IMR-90 (cell line): ENCODE data around the gene CLPSL2. TPM values are rescaled to one million over a fixed set of nuclear protein-coding genes. Genes with fewer than 3 reads are reported as not detected.

Experiments
- ATAC-seq: fragments of 200-7000 bp; cut with Tn5 transposase; 2 replicates; pipeline ENCODE4 v1.9.1; 2020; ENCODE audit warnings: low read depth, mild to moderate bottlenecking, moderate library complexity
- BruUV-seq: library from RNA; stranded (reverse); fragments of 400-500 nt; replicated peaks from 2 replicates; lab custom pipeline; 2021; lab: Mats Ljungman, UMichigan
- CTCF ChIA-PET: fragments of 300-600 bp; formaldehyde crosslinking; extraction: SDS; loops from one replicate; lab custom pipeline; 2021; ENCODE audit warnings: antibody characterized with exemption; lab: Yijun Ruan, JAX
- POLR2A ChIA-PET: fragments of 300-600 bp; sonication (Branson Sonifier 250); formaldehyde crosslinking; loops from one replicate; lab custom pipeline; 2022; ENCODE audit warnings: antibody characterized with exemption; ENCODE audit not compliant: unreplicated experiment; lab: Charles Lee
- DNase-seq: peaks from one replicate; pipeline ENCODE4 v3.0.0; 2013
- H2AFZ ChIP-seq: replicated peaks from 2 replicates; pipeline ENCODE3; 2013; ENCODE audit warnings: low read length, mild to moderate bottlenecking; ENCODE audit not compliant: poor library complexity
- H2AK5ac ChIP-seq: 2 replicates; pipeline ENCODE4 v1.6.1; 2013; ENCODE audit warnings: low read depth, low read length, inconsistent platforms
- H2AK9ac ChIP-seq: replicated peaks from 2 replicates; pipeline ENCODE3; 2013; ENCODE audit warnings: mild to moderate bottlenecking, low read depth, low read length, moderate library complexity; ENCODE audit not compliant: poor library complexity
- H2BK120ac ChIP-seq: 2 replicates; pipeline ENCODE4 v1.6.1; 2013; ENCODE audit warnings: low read depth, low read length, inconsistent platforms
- H2BK15ac ChIP-seq: 3 replicates; pipeline ENCODE4 v1.6.1; 2013; ENCODE audit warnings: low read depth, low read length, inconsistent platforms
- H2BK20ac ChIP-seq: 2 replicates; pipeline ENCODE4 v1.6.1; 2013; ENCODE audit warnings: low read depth, mild to moderate bottlenecking, inconsistent platforms, low read length, moderate library complexity
- H2BK5ac ChIP-seq: 2 replicates; pipeline ENCODE4 v1.6.1; 2013; ENCODE audit warnings: mild to moderate bottlenecking, low read depth, low read length, inconsistent platforms; ENCODE audit not compliant: poor library complexity, severe bottlenecking
- H3K14ac ChIP-seq: replicated peaks from 2 replicates; pipeline ENCODE4 v1.6.1; 2013; ENCODE audit warnings: low read depth, low read length, inconsistent platforms
- H3K18ac ChIP-seq: 2 replicates; pipeline ENCODE4 v1.6.1; 2013; ENCODE audit warnings: low read depth, low read length, control low read depth
- H3K23ac ChIP-seq: 2 replicates; pipeline ENCODE4 v1.6.1; 2013; ENCODE audit warnings: low read depth, low read length, inconsistent platforms
- H3K27ac ChIP-seq: 2 replicates; pipeline ENCODE4 v1.5.1; 2013; ENCODE audit warnings: mild to moderate bottlenecking, control low read depth, low read length; ENCODE audit not compliant: insufficient read depth
- H3K27me3 ChIP-seq: 2 replicates; pipeline ENCODE4 v1.6.1; 2013; ENCODE audit warnings: low read length; ENCODE audit not compliant: control insufficient read depth, insufficient read depth
- H3K36me3 ChIP-seq: 2 replicates; pipeline ENCODE4 v1.6.1; 2013; ENCODE audit warnings: low read length, mixed read lengths; ENCODE audit not compliant: control insufficient read depth, insufficient read depth
- H3K4ac ChIP-seq: 2 replicates; pipeline ENCODE4 v1.6.1; 2013; ENCODE audit warnings: low read depth, low read length, inconsistent platforms
- H3K4me1 ChIP-seq: 2 replicates; pipeline ENCODE4 v1.6.1; 2013; ENCODE audit warnings: low read length, mixed read lengths; ENCODE audit not compliant: control insufficient read depth, insufficient read depth
- H3K4me2 ChIP-seq: 2 replicates; pipeline ENCODE4 v1.6.1; 2013; ENCODE audit warnings: low read depth, mild to moderate bottlenecking, control low read depth, low read length, moderate library complexity
- H3K4me3 ChIP-seq: 2 replicates; pipeline ENCODE4 v1.5.1; 2013; ENCODE audit warnings: low read depth, mild to moderate bottlenecking, control low read depth, low read length, moderate library complexity; ENCODE audit not compliant: insufficient read depth
- H3K56ac ChIP-seq: 2 replicates; pipeline ENCODE4 v1.6.1; 2013; ENCODE audit warnings: low read length, inconsistent platforms; ENCODE audit not compliant: insufficient read depth; ENCODE audit errors: extremely low read depth
- H3K79me1 ChIP-seq, 2 experiments: 2 replicates each; pipeline ENCODE4 v1.6.1; 2013; ENCODE audit warnings: low read length in 2 of 2, inconsistent platforms in 1 of 2, low read depth in 1 of 2
- H3K9ac ChIP-seq: 2 replicates; pipeline ENCODE4 v1.6.1; 2013; ENCODE audit warnings: low read depth, low read length, control low read depth
- H3K9me1 ChIP-seq: 2 replicates; pipeline ENCODE4 v1.6.1; 2013; ENCODE audit warnings: low read length, inconsistent platforms; ENCODE audit not compliant: insufficient read depth
- H3K9me3 ChIP-seq: 2 replicates; pipeline ENCODE4 v1.6.1; 2013; ENCODE audit warnings: low read length; ENCODE audit not compliant: control insufficient read depth, insufficient read depth
- H4K20me1 ChIP-seq: 2 replicates; pipeline ENCODE4 v1.6.1; 2013; ENCODE audit warnings: low read length, inconsistent platforms; ENCODE audit not compliant: insufficient read depth
- H4K5ac ChIP-seq: 2 replicates; pipeline ENCODE4 v1.6.1; 2013; ENCODE audit warnings: mild to moderate bottlenecking, low read depth, low read length, control low read depth
- H4K8ac ChIP-seq, 2 experiments: 2 replicates each; pipeline ENCODE4 v1.6.1; 2013; ENCODE audit warnings: low read depth in 2 of 2, low read length in 2 of 2, control low read depth in 1 of 2, inconsistent platforms in 1 of 2
- H4K91ac ChIP-seq: 2 replicates; pipeline ENCODE4 v1.6.1; 2013; ENCODE audit warnings: low read depth, low read length, inconsistent platforms; ENCODE audit not compliant: insufficient read depth
- BHLHE40 ChIP-seq: fragments of 150-350 bp; IDR thresholded peaks from 2 replicates; pipeline ENCODE4 v1.6.1; 2016; ENCODE audit warnings: mild to moderate bottlenecking, low read depth, low read length
- CEBPB ChIP-seq: IDR thresholded peaks from 2 replicates; pipeline ENCODE4 v1.6.1; 2012; ENCODE audit warnings: low read depth, low read length, improper control_type of control experiment
- CHD1 ChIP-seq: IDR thresholded peaks from 2 replicates; pipeline ENCODE4 v1.6.1; 2012; ENCODE audit warnings: low read depth, low read length, improper control_type of control experiment
- FOS ChIP-seq: fragments of 150-350 bp; IDR thresholded peaks from 2 replicates; pipeline ENCODE4 v1.6.1; 2016; ENCODE audit warnings: low read depth, low read length
- MAFK ChIP-seq: IDR thresholded peaks from 2 replicates; pipeline ENCODE4 v1.6.1; 2012; ENCODE audit warnings: low read depth, low read length, improper control_type of control experiment
- MAZ ChIP-seq: IDR thresholded peaks from 2 replicates; pipeline ENCODE4 v1.6.1; 2012; ENCODE audit warnings: low read depth, mild to moderate bottlenecking, low read length, improper control_type of control experiment, moderate library complexity, borderline replicate concordance
- MXI1 ChIP-seq: IDR thresholded peaks from 2 replicates; pipeline ENCODE4 v1.6.1; 2012; ENCODE audit warnings: low read depth, mild to moderate bottlenecking, low read length, moderate library complexity, borderline replicate concordance
- NFE2L2 ChIP-seq: fragments of 150-350 bp; IDR thresholded peaks from 2 replicates; pipeline ENCODE4 v1.6.1; 2016; ENCODE audit warnings: low read depth, mild to moderate bottlenecking, low read length
- POLR2A ChIP-seq: IDR thresholded peaks from 2 replicates; pipeline ENCODE4 v1.6.1; 2012; ENCODE audit warnings: mild to moderate bottlenecking, low read depth, low read length
- RAD21 ChIP-seq: IDR thresholded peaks from 2 replicates; pipeline ENCODE4 v1.6.1; 2012; ENCODE audit warnings: low read length, improper control_type of control experiment
- RCOR1 ChIP-seq: IDR thresholded peaks from 2 replicates; pipeline ENCODE4 v1.6.1; 2012; ENCODE audit warnings: mild to moderate bottlenecking, low read length, improper control_type of control experiment; ENCODE audit not compliant: insufficient replicate concordance
- RFX5 ChIP-seq: IDR thresholded peaks from 2 replicates; pipeline ENCODE4 v1.8.0; 2012; ENCODE audit warnings: low read depth, mild to moderate bottlenecking, low read length, moderate library complexity
- SMC3 ChIP-seq: fragments of 150-350 bp; IDR thresholded peaks from 2 replicates; pipeline ENCODE4 v1.6.1; 2016; ENCODE audit warnings: low read depth, mild to moderate bottlenecking, antibody characterized with exemption, low read length, moderate library complexity
- WGBS, 2 experiments: methylation state at CpG; one replicate each; pipeline versions ENCODE4 v1.1.5 to v1.1.7; 2013; ENCODE audit warnings: missing lambda C conversion rate in 2 of 2; ENCODE audit not compliant: insufficient read length in 1 of 2; ENCODE audit errors: extremely low coverage in 2 of 2; 5-methylcytosine and 5-hydroxymethylcytosine counted together
- dilution Hi-C: fragments of 300-500 bp; cut with HindIII; formaldehyde crosslinking; loops from one replicate; pipeline ENCODE4 v1.14.3; 2018; ENCODE audit warnings: low sequenced_read_pairs; ENCODE audit not compliant: unreplicated experiment
- in situ Hi-C: fragments of 300-500 bp; cut with MboI; formaldehyde crosslinking; loops from 3 replicates; pipeline ENCODE4 v1.14.3; 2019; ENCODE audit warnings: low sequenced_read_pairs, inconsistent platforms, mixed read lengths
- intact Hi-C: fragments of 100-400 bp; cut with micrococcal nuclease; formaldehyde crosslinking; loops from 2 replicates; pipeline ENCODE4 v1.10.0; 2022
- polyA plus RNA-seq, 3 experiments: library from polyadenylated mRNA; depleted of rRNA; stranded (reverse); fragments of >200 nt; gene quantifications; 2 replicates each; pipeline ENCODE4 v1.2.3, GENCODE V29; 2012; ENCODE audit warnings: low replicate concordance in 1 of 3
- total RNA-seq: library from RNA; depleted of rRNA; stranded (reverse); fragments of >200 nt; gene quantifications from 2 replicates; pipeline ENCODE4 v1.2.3, GENCODE V29; 2012
- TF ChIP-seq, protein P1 (sequence below): fragments of 150-350 bp; IDR thresholded peaks from 2 replicates; pipeline ENCODE4 v1.6.1; 2017; ENCODE audit warnings: mild to moderate bottlenecking, antibody characterized with exemption, low read length, low read depth
- TF ChIP-seq, protein P2 (sequence below): fragments of 150-350 bp; IDR thresholded peaks from 2 replicates; pipeline ENCODE4 v1.6.1; 2016; ENCODE audit warnings: low read depth, mild to moderate bottlenecking, low read length, moderate library complexity, borderline replicate concordance
- TF ChIP-seq, protein P3 (sequence below): conservative IDR thresholded peaks from 2 replicates; pipeline ENCODE4 v1.5.1; 2012; ENCODE audit warnings: mild to moderate bottlenecking, low read depth, low read length, improper control_type of control experiment

Gene CLPSL2
- total and polyA plus RNA-seq, 2 of the 4 experiments (the other 2 are of a cell fraction): not detected

DNA sequence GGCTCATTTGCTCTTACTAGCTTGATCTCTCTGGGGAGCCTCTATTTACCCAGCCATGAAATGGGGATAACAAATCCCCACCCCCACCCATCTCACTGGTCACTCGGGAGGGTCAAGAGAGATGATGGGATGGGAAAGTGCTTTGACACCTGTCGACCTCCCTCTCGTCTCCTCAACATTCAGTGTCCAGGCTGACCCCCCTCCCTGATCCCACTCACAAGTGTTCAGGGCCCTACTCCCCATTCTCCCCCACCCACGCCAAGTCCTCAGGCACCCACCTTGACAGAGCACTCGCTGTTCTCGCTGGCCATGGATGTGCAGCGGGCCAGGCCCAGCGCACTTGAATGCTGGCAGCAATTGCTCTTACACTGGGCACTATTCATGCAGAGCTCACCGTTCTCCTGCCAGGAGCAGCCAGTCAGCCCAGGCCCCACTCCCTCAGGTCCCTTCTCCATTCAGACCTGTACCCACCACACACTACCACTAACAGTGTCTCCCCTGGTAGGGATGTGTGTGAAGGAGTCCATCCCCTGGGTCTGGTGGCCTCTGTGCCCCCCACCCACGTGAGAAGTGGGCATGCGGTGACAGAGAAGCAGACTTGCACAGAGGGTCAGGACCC, 19.2 kb downstream of the CLPSL2 start:
- Histone ChIP-seq H2BK20ac (no peak overlapping the region), H3K4me1 (no peaks in the 10 kb centered on the region), H3K18ac (no peak overlapping the region), H3K14ac (no peak overlapping the region), H3K4me3 (no peak overlapping the region), H4K8ac (no peak overlapping the region), H3K4me2 (no peak overlapping the region), H3K4ac (no peak overlapping the region), H3K9me1 (no peaks in the 10 kb centered on the region; the same call in 1 of the 2 replicates), H2BK15ac (no peak overlapping the region), H3K56ac (no peak overlapping the region), H2AK5ac (no peak overlapping the region), H3K79me1 (no peaks in the 10 kb centered on the region), H3K9me3 (no peaks in the 10 kb centered on the region), H3K36me3 (no peaks in the 10 kb centered on the region), H4K91ac (no peak overlapping the region), H3K23ac (no peak overlapping the region), H3K27me3 (peaks cover 53% of the 10 kb centered on the region), H2AK9ac (no peak overlapping the region), H3K27ac (no peak overlapping the region), H4K20me1 (no peaks in the 10 kb centered on the region), H4K5ac (no peak overlapping the region), H2BK120ac (no peak overlapping the region), H3K9ac (no peak overlapping the region), H2BK5ac (no peak overlapping the region), H2AFZ (no peak overlapping the region)
- TF ChIP-seq CEBPB: no peak
- TF ChIP-seq CHD1: no peak
- no peak for TF ChIP-seq MAFK
- no peak for TF ChIP-seq MXI1
- no peak for TF ChIP-seq MAZ
- no peak for TF ChIP-seq RAD21
- TF ChIP-seq POLR2A: no peak
- no peak for TF ChIP-seq FOS
- TF ChIP-seq SMC3: no peak
- TF ChIP-seq, protein P1, sequence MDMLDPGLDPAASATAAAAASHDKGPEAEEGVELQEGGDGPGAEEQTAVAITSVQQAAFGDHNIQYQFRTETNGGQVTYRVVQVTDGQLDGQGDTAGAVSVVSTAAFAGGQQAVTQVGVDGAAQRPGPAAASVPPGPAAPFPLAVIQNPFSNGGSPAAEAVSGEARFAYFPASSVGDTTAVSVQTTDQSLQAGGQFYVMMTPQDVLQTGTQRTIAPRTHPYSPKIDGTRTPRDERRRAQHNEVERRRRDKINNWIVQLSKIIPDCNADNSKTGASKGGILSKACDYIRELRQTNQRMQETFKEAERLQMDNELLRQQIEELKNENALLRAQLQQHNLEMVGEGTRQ: no peak
- no peak for TF ChIP-seq RCOR1
- TF ChIP-seq BHLHE40: no peak
- TF ChIP-seq, protein P2, sequence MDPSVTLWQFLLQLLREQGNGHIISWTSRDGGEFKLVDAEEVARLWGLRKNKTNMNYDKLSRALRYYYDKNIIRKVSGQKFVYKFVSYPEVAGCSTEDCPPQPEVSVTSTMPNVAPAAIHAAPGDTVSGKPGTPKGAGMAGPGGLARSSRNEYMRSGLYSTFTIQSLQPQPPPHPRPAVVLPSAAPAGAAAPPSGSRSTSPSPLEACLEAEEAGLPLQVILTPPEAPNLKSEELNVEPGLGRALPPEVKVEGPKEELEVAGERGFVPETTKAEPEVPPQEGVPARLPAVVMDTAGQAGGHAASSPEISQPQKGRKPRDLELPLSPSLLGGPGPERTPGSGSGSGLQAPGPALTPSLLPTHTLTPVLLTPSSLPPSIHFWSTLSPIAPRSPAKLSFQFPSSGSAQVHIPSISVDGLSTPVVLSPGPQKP: no peak
- no peak for TF ChIP-seq RFX5
- TF ChIP-seq, protein P3, sequence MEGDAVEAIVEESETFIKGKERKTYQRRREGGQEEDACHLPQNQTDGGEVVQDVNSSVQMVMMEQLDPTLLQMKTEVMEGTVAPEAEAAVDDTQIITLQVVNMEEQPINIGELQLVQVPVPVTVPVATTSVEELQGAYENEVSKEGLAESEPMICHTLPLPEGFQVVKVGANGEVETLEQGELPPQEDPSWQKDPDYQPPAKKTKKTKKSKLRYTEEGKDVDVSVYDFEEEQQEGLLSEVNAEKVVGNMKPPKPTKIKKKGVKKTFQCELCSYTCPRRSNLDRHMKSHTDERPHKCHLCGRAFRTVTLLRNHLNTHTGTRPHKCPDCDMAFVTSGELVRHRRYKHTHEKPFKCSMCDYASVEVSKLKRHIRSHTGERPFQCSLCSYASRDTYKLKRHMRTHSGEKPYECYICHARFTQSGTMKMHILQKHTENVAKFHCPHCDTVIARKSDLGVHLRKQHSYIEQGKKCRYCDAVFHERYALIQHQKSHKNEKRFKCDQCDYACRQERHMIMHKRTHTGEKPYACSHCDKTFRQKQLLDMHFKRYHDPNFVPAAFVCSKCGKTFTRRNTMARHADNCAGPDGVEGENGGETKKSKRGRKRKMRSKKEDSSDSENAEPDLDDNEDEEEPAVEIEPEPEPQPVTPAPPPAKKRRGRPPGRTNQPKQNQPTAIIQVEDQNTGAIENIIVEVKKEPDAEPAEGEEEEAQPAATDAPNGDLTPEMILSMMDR: no peak
- no peak for TF ChIP-seq NFE2L2
- DNase-seq (no peak), ATAC-seq (no peak)
- dilution Hi-C loops (no loop called here), intact Hi-C loops (no loop called here), in situ Hi-C loops (no loop called here)
- ChIA-PET CTCF (interaction anchor here (2.2 kb wide), 1 partner anchor 9 kb away, joined by 7 read pairs; no protein-coding TSS in a partner anchor), POLR2A (no interaction called here)
- 73% methylated on average over 9 of the region's 11 CpGs; no CpG with 5 or more reads in 1 of the 2 experiments for WGBS, 2 experiments
- no TSS peak for BruUV-seq
